K562 (cell line): Measurements from ENCODE around the gene POLR3GL. TPM values are rescaled to one million over a fixed set of nuclear protein-coding genes. Genes with fewer than 3 reads are reported as not detected.

Experiments
- ARID2 ChIP-seq: fragments of 450-650 bp; IDR thresholded peaks from 2 replicates; pipeline ENCODE4 v1.6.1; 2017; ENCODE audit warnings: antibody characterized with exemption, mild to moderate bottlenecking
- CTBP1 ChIP-seq: fragments of 450-650 bp; IDR thresholded peaks from 2 replicates; pipeline ENCODE4 v1.6.1; 2016; ENCODE audit warnings: borderline replicate concordance
- DDX20 ChIP-seq: fragments of 450-650 bp; IDR thresholded peaks from 2 replicates; pipeline ENCODE4 v1.6.1; 2016; ENCODE audit warnings: missing genetic modification characterization, low read depth, mild to moderate bottlenecking, missing compliant biosample characterization, moderate library complexity
- FOSL1 ChIP-seq: fragments of 200-800 bp; sonication (Bioruptor generic); conservative IDR thresholded peaks from 2 replicates; pipeline ENCODE4 v1.6.1; 2016; ENCODE audit warnings: missing genetic modification characterization, missing compliant biosample characterization
- GABPA ChIP-seq: fragments of 200-800 bp; sonication (Bioruptor generic); conservative IDR thresholded peaks from 2 replicates; pipeline ENCODE4 v1.6.1; 2016; ENCODE audit warnings: low read depth, missing genetic modification characterization, missing compliant biosample characterization
- LARP7 ChIP-seq: fragments of 450-650 bp; IDR thresholded peaks from 2 replicates; pipeline ENCODE4 v1.6.1; 2016
- MAZ ChIP-seq, 2 experiments: fragments of 450-650 bp in 1 of 2; sonication (generic) in 1 of 2; formaldehyde crosslinking; IDR thresholded peaks in 1 of 2; conservative IDR thresholded peaks in 1 of 2; 2 replicates each; pipeline versions ENCODE4 v1.4.0 to v1.5.0; 2020; ENCODE audit warnings: mild to moderate bottlenecking in 1 of 2, missing genetic modification reagents in 1 of 2
- NCOA4 ChIP-seq: fragments of 450-650 bp; IDR thresholded peaks from 2 replicates; pipeline ENCODE4 v1.6.1; 2018; ENCODE audit warnings: mild to moderate bottlenecking; ENCODE audit not compliant: partially characterized antibody
- PHF20 ChIP-seq: fragments of 450-650 bp; IDR thresholded peaks from 2 replicates; pipeline ENCODE4 v1.6.1; 2018; ENCODE audit not compliant: partially characterized antibody
- POLR2AphosphoS2 ChIP-seq: IDR thresholded peaks from 2 replicates; pipeline ENCODE4 v1.6.1; 2012; ENCODE audit warnings: low read length, improper control_type of control experiment
- SMAD1 ChIP-seq: fragments of 150-350 bp; IDR thresholded peaks from 2 replicates; pipeline ENCODE4 v1.6.1; 2014; ENCODE audit warnings: low read length, low read depth; ENCODE audit not compliant: partially characterized antibody
- SUPT5H ChIP-seq: fragments of 450-650 bp; IDR thresholded peaks from 2 replicates; pipeline ENCODE4 v1.6.1; 2016
- TEAD4 ChIP-seq, 2 experiments: sonication (generic) in 1 of 2; formaldehyde crosslinking in 1 of 2; IDR thresholded peaks; 2 replicates each; pipeline versions ENCODE4 v1.6.1 to v1.8.0; 2012 to 2022; ENCODE audit warnings: borderline replicate concordance in 1 of 2, inconsistent platforms in 1 of 2, low read length in 1 of 2, mild to moderate bottlenecking in 1 of 2, missing genetic modification reagents in 1 of 2
- XRCC4 ChIP-seq: IDR thresholded peaks from one replicate; pipeline ENCODE4 v1.6.1; 2011; ENCODE audit not compliant: insufficient read depth, insufficient read length; ENCODE audit errors: extremely low read depth
- polyA plus RNA-seq, 8 experiments: library from polyadenylated mRNA; depleted of rRNA in 4 of 8; stranded (reverse) in 5 of 8; unstranded in 3 of 8; fragments of >200 nt; fragmentation: Nextera tagmentation in 2 of 8; fragmentation: Illumina TruSeq in 1 of 8; extraction: Ambion mirVana in 2 of 8; extraction: Trizol in 1 of 8; gene quantifications; 2 replicates each; pipeline versions ENCODE4 v1.2.1 to v1.2.3, GENCODE V29; 2011 to 2014; ENCODE audit warnings: inconsistent platforms in 1 of 8, missing spikeins in 1 of 8
- total RNA-seq, 7 experiments: library from RNA; depleted of rRNA in 6 of 7; stranded (reverse); fragments of >200 nt in 6 of 7; fragmentation: Illumina TruSeq in 2 of 7; extraction: Trizol in 2 of 7; gene quantifications; 2 replicates each; pipeline versions ENCODE4 v1.2.1 to v1.2.3, GENCODE V29; 2011 to 2021; ENCODE audit warnings: low replicate concordance in 1 of 7
- TF ChIP-seq, protein P1 (sequence below): sonication (generic); formaldehyde crosslinking; IDR thresholded peaks from 2 replicates; pipeline ENCODE4 v1.8.1; 2023; ENCODE audit warnings: mild to moderate bottlenecking, missing genetic modification reagents
- TF ChIP-seq, protein P2 (sequence below): fragments of 450-650 bp; formaldehyde crosslinking; IDR thresholded peaks from 2 replicates; pipeline ENCODE4 v1.4.0; 2022; ENCODE audit warnings: mild to moderate bottlenecking, moderate library complexity
- TF ChIP-seq, protein P3 (sequence below): fragments of 450-650 bp; formaldehyde crosslinking; IDR thresholded peaks from 2 replicates; pipeline ENCODE4 v1.4.0; 2020; ENCODE audit warnings: mild to moderate bottlenecking, moderate library complexity
- TF ChIP-seq, protein P4 (sequence below), 2 experiments: fragments of 450-650 bp in 1 of 2; IDR thresholded peaks; 2 replicates each; pipeline ENCODE4 v1.6.1; 2011 to 2017; ENCODE audit warnings: low read depth in 2 of 2, antibody characterized with exemption in 1 of 2, borderline replicate concordance in 1 of 2, low read length in 1 of 2, mild to moderate bottlenecking in 1 of 2, mixed read lengths in 1 of 2; ENCODE audit not compliant: control insufficient read depth in 1 of 2

The POLR3GL gene
- total and polyA plus RNA-seq, 9 of the 15 experiments (the other 6 are each of a cell fraction or from before 2014, with no cell fraction given): 14.6 to 48.4 (median 38.2) TPM

DNA sequence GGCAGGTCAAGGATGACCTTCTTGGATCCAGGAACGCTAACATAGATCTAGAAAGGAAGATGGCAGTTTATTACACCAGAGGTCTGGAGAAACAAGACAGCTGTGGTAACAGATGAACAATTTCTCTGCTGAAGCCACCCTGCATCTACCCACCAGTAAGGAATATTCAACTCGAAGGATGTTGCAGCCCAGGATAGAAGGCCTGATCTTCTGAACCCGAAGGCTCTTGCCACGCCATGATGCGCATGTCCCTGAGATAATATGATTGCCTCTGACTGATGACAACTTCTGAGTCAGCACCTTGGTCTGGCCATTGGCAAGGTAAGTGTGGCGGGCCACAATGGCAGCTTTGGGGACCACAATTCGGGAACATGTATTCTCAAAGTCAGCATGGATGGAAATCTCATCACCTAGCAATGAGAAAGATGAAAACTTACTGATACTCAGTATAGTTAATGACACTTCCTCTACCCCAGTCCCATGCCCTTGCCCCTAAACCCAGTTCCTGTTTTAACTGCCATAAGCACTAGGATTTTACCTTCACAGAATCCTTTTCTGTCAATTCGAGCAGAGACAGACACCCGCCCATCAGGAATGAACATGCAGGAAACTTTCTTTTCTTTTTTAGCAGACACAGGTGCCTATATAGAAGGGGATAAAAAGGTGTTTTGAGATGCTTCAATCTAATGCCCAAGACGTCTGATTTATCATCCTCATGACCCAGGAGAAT is 30.1 kb downstream of the POLR3GL start (continued):
- 0 out of 2 replicates have a peak, but pooled peaks have one; percentile 27 for TF ChIP-seq ARID2
- TF ChIP-seq POLR2AphosphoS2: peak; percentile 62
- peak; percentile 25 to 56; a peak in 2 of 4 replicates for TF ChIP-seq MAZ (CRISPR knock-in tag; conservative IDR thresholded peaks at IDR 0.05 in 1 of 2, IDR thresholded peaks at IDR 0.05 in 1 of 2)
- TF ChIP-seq, protein P1, sequence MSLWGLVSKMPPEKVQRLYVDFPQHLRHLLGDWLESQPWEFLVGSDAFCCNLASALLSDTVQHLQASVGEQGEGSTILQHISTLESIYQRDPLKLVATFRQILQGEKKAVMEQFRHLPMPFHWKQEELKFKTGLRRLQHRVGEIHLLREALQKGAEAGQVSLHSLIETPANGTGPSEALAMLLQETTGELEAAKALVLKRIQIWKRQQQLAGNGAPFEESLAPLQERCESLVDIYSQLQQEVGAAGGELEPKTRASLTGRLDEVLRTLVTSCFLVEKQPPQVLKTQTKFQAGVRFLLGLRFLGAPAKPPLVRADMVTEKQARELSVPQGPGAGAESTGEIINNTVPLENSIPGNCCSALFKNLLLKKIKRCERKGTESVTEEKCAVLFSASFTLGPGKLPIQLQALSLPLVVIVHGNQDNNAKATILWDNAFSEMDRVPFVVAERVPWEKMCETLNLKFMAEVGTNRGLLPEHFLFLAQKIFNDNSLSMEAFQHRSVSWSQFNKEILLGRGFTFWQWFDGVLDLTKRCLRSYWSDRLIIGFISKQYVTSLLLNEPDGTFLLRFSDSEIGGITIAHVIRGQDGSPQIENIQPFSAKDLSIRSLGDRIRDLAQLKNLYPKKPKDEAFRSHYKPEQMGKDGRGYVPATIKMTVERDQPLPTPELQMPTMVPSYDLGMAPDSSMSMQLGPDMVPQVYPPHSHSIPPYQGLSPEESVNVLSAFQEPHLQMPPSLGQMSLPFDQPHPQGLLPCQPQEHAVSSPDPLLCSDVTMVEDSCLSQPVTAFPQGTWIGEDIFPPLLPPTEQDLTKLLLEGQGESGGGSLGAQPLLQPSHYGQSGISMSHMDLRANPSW (CRISPR knock-in tag): peak; percentile 46; the same call in 1 of the 2 replicates
- TF ChIP-seq XRCC4: no peak
- TF ChIP-seq LARP7: 0 out of 2 replicates have a peak, but pooled peaks have one; percentile 21
- peak; percentile 49; the same call in 1 of the 2 replicates for TF ChIP-seq FOSL1 (tag)
- peak; percentile 11; the same call in 1 of the 2 replicates for TF ChIP-seq TEAD4 (IDR thresholded peaks at IDR 0.05; ENCODE audit: low read length)
- no peak for TF ChIP-seq TEAD4 (CRISPR knock-in tag; IDR thresholded peaks at IDR 0.05; ENCODE audit: borderline replicate concordance)
- TF ChIP-seq NCOA4: no peak
- peak; percentile 29; the same call in 1 of the 2 replicates for TF ChIP-seq CTBP1
- 0 out of 2 replicates have a peak, but pooled peaks have one; percentile 41 for TF ChIP-seq SUPT5H
- no peak for TF ChIP-seq PHF20
- TF ChIP-seq, protein P2, sequence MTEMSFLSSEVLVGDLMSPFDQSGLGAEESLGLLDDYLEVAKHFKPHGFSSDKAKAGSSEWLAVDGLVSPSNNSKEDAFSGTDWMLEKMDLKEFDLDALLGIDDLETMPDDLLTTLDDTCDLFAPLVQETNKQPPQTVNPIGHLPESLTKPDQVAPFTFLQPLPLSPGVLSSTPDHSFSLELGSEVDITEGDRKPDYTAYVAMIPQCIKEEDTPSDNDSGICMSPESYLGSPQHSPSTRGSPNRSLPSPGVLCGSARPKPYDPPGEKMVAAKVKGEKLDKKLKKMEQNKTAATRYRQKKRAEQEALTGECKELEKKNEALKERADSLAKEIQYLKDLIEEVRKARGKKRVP (CRISPR knock-in tag): 0 out of 2 replicates have a peak, but pooled peaks have one; percentile 39
- TF ChIP-seq, protein P3, sequence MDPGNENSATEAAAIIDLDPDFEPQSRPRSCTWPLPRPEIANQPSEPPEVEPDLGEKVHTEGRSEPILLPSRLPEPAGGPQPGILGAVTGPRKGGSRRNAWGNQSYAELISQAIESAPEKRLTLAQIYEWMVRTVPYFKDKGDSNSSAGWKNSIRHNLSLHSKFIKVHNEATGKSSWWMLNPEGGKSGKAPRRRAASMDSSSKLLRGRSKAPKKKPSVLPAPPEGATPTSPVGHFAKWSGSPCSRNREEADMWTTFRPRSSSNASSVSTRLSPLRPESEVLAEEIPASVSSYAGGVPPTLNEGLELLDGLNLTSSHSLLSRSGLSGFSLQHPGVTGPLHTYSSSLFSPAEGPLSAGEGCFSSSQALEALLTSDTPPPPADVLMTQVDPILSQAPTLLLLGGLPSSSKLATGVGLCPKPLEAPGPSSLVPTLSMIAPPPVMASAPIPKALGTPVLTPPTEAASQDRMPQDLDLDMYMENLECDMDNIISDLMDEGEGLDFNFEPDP (CRISPR knock-in tag): no peak
- TF ChIP-seq, protein P4, sequence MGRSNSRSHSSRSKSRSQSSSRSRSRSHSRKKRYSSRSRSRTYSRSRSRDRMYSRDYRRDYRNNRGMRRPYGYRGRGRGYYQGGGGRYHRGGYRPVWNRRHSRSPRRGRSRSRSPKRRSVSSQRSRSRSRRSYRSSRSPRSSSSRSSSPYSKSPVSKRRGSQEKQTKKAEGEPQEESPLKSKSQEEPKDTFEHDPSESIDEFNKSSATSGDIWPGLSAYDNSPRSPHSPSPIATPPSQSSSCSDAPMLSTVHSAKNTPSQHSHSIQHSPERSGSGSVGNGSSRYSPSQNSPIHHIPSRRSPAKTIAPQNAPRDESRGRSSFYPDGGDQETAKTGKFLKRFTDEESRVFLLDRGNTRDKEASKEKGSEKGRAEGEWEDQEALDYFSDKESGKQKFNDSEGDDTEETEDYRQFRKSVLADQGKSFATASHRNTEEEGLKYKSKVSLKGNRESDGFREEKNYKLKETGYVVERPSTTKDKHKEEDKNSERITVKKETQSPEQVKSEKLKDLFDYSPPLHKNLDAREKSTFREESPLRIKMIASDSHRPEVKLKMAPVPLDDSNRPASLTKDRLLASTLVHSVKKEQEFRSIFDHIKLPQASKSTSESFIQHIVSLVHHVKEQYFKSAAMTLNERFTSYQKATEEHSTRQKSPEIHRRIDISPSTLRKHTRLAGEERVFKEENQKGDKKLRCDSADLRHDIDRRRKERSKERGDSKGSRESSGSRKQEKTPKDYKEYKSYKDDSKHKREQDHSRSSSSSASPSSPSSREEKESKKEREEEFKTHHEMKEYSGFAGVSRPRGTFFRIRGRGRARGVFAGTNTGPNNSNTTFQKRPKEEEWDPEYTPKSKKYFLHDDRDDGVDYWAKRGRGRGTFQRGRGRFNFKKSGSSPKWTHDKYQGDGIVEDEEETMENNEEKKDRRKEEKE (IDR thresholded peaks at IDR 0.05; ENCODE audit: borderline replicate concordance in 1 of 2, control insufficient read depth in 1 of 2, low read depth in 2 of 2, low read length in 1 of 2): peak; percentile 33 to 78; a peak in 2 of 4 replicates
- TF ChIP-seq SMAD1: peak; percentile 2
- TF ChIP-seq DDX20 (tag): no peak
- TF ChIP-seq GABPA (tag): no peak
